NCI-H1930 (cell line): Measurements from ENCODE around the gene G2E3.

ENCODE experiments used
- DNase-seq, 2 experiments: peaks; one replicate each; lab custom pipeline; 2025; lab: John Stamatoyannopoulos, UW

The G2E3 gene

GRCh38 chr14:30655658-30656057 is 96.7 kb downstream of the G2E3 start:
- DNase-seq: no peak

- DNase-seq: no peak
Measured at GRCh38 chr14:30656190-30656632, 97.3 kb downstream of the G2E3 start.

- DNase-seq: no peak
Measured at GRCh38 chr14:30657050-30657449, 98.1 kb downstream of the G2E3 start.

- DNase-seq: no peak
Measured at GRCh38 chr14:30657606-30658163, 98.7 kb downstream of the G2E3 start.

GRCh38 chr14:30658645-30659044 is 99.7 kb downstream of the G2E3 start:
- no peak for DNase-seq

- no peak for DNase-seq
Measured at GRCh38 chr14:30669594-30669993, 110.6 kb downstream of the G2E3 start.
